ENCODE data around the gene IAH1.

Gene IAH1

GRCh38 chr2:9535177-9535576 lies 60.8 kb downstream of the IAH1 start:
- no peak for FAIRE-seq

DNA sequence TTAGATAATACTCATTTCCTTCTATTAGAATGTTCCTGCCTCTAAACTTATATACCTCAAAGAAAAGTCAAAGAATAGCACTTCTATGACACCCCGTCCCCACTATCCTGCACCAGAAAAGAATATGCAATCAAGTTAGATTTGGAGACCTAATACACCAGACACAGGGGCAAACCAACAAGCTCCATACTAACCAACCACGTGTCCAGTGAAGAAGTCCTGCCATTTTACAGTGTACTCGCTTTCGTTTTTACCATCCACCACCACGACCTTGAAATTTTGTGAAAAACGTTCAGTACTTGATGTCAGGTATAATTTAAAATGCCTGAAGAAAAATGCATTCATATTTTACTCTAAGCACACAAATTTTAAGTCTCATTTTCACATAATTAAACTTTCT lies 62.2 kb downstream of the IAH1 start:
- FAIRE-seq: no peak

DNA sequence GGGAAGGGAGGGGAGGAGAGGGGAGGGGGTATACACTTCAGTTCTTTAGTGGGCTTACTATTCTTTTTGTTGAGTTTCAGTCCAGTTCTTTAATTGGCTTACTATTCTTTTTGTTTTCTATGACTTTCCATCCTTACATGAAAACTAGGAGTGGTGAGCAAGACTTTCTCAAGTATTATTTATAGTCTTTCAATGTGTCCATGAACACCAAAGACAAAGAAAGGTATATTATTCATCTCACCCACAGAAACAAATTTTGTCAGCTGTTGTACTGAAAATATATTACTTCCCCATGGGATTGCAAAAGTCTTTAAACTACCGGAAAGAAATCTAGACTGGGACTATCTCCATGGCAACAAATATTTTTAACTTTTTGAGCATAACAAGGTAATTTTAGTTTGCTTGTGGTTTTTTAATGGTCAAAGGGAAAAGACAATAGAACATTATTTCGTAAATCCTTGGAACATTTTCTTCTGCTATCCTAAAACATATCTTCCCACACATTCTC lies 63.7 kb downstream of the IAH1 start:
- FAIRE-seq: no peak
